Lower leg skin (tissue), 3 donors: ENCODE results near the gene KRTAP5-1.

Experiments
- CTCF ChIP-seq, 3 donors: fragments of 450-650 bp; IDR thresholded peaks; one replicate each; pipeline ENCODE4 v1.5.1; 2016; ENCODE audit warnings: antibody characterized with exemption in 3 of 3, mild to moderate bottlenecking in 3 of 3, moderate library complexity in 2 of 3
- POLR2A ChIP-seq, 2 donors: fragments of 450-650 bp; IDR thresholded peaks; one replicate each; pipeline ENCODE4 v1.6.1; 2016 to 2017; ENCODE audit warnings: antibody characterized with exemption in 2 of 2, mild to moderate bottlenecking in 1 of 2, moderate library complexity in 1 of 2

- no peak for TF ChIP-seq CTCF (IDR thresholded peaks at IDR 0.05)
- no peak for TF ChIP-seq POLR2A (IDR thresholded peaks at IDR 0.05)
These were observed 44.5 kb upstream of the KRTAP5-1 start, which contains the start of gene KRTAP5-5 for GRCh38 chr11:1629326-1630185.
